Activated CD4-positive, alpha-beta T cell treated with anti-CD3 and anti-CD28 coated beads for 1 hour (primary cell): ENCODE data around the gene SPACA6.
"Not testable (repeated sequence)": the region's sequence is repeated elsewhere in the genome, so short reads cannot be mapped to it uniquely, and the experiment has no call there.

Experiments
- DNase-seq: peaks from one replicate; pipeline ENCODE4 v3.0.0-alpha.2; 2020

The SPACA6 gene

GRCh38 chr19:51706885-51707284 lies 13.8 kb downstream of the SPACA6 start:
- no peak for DNase-seq

DNA sequence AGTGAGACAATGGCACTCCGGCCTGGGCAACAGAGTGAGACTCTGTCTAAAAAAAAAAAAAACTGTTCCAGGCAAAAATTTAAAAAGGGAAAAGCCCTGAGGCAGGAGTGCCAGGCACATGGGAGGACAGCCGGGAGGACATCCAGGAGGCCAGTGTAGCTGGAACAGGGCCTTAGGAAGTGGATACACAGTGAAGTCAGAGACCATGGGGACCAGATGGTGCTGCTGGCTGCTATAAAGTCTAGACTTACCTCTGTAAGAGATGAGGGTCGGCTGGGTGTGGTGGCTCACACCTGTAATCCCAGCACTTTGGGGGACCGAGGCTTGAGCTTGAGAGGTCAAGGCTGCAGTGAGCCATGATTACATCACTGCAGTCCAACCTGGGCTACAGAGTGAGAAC lies 15.7 kb downstream of the SPACA6 start:
- no peak for DNase-seq

- no peak for DNase-seq
These were observed 16.4 kb downstream of the SPACA6 start for GRCh38 chr19:51709575-51709974.

GRCh38 chr19:51710163-51710562 lies 17.0 kb downstream of the SPACA6 start:
- DNase-seq: no peak

DNA sequence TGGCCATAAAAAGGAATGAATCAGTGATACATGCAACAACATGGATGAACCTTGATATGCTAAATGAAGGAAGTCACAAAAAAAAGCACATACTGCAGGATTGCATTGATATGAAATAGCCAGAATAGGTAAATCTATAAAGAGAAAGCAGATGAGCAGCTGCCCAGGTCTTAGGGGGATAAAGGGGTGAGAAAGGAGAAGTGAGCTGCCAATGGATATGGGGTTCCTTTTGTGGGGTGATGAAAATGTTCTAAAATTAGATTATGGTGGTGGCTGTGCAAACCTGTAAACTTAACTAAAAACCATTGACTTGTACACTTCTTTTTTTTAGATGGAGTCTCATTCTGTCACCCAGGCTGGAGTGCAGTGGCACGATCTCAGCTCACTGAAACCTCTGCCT lies 18.6 kb downstream of the SPACA6 start:
- DNase-seq: no peak

GRCh38 chr19:51712461-51713081 lies 19.4 kb downstream of the SPACA6 start:
- DNase-seq: no peak

GRCh38 chr19:51713319-51714285 lies 20.5 kb downstream of the SPACA6 start:
- DNase-seq: no peak

GRCh38 chr19:51714848-51715247 lies 21.7 kb downstream of the SPACA6 start:
- no peak for DNase-seq

GRCh38 chr19:51715850-51716249 lies 22.7 kb downstream of the SPACA6 start:
- DNase-seq: no peak

DNA sequence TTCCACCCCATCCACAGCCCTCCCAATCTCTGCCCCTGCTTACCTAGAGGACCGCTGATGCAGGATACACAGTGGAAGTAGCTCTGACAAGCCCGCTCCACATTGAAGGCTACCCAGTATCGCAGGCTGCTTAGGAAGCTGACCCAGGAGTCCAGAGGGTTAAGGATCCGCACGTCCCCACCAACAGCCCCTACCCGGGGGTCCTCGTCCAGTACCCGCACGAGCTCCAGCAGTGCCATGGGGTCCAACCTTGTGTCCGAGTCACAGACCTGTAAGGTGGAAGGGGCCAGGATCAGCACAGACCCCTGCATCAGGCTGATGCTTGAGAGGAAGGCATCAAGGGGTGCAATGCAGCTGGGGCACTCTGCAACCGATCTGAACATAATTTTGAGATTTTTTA lies 23.8 kb downstream of the SPACA6 start:
- no peak for DNase-seq

DNA sequence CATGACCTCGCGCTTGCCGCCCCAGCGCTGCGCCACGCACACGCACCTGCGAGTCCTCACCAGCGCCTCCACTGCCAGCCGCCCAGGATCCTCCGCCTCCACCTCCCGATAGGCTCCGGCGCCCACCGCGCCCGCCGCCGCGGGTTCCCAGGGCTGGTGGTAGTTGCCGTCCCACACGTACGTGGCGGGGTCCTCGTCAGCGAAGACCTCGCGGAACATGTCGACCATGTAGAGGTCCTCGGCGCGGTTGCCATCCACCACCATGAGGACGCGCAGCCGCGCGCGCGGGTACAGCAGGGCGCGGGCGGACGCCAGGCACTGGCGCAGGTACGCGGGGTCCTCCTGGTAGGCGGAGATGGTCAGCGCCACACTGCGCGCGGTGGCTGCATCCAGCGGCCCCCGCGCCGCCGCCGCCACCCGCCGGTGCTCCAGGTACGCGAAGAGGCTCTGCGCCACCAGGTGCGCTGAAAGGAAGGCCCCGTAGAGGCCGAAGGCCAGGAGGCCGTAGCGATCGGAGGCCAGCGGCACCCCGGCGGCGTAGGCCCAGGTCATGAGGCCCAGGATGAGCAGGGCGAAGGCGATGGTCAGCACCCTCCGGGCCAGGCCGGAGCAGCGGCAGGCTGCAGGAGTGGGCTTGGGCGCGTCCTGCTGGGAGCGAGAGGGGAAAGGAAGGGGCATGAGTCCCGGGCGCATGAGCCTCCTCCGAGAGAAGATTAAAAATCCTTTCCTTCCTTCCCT lies 26.3 kb downstream of the SPACA6 start:
- DNase-seq: no peak

DNA sequence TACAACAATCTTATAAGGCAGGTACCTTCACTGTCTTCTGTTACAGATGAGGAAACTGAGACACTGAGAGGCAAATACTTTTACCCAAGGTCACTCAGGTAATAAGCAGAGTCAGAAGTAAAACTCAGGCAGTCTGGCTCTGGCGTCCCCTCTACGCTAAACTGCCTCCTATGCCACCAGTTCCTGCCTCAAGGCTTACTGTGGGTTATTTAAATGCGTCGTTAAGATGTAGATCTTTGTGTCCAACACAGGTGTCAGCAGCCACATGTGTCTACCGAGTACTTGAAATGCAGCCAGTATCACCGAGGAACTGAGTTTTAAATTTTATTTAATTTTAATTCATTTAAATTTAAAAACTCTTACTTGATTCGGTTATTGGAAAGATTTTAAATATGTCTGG lies 28.8 kb downstream of the SPACA6 start:
- no peak for DNase-seq

DNA sequence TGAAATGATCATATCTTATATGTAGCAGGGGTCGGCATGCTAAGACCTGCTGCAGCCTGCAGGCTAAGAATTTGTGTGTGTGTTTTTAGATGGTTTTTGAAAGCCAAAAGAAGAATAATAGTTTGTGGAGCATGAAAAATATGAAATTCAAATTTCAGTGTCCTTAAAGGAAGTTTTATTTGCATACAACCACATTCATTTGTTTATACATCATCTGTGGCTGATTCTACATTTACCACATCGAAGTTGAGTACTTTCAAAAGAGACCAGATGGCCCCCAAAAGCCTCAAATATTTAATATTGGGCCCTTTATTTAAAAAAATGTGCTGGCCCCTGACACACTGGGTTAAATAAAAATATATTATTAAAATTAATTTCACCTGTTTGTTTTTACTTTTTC lies 29.4 kb downstream of the SPACA6 start:
- DNase-seq: no peak

- no peak for DNase-seq
These were observed 31.4 kb downstream of the SPACA6 start for GRCh38 chr19:51724543-51724942.

GRCh38 chr19:51726049-51726448 lies 32.9 kb downstream of the SPACA6 start:
- DNase-seq: no peak

GRCh38 chr19:51727349-51727880 lies 34.3 kb downstream of the SPACA6 start:
- no peak for DNase-seq

- no peak for DNase-seq
These were observed 36.7 kb downstream of the SPACA6 start for GRCh38 chr19:51729781-51730180.

GRCh38 chr19:51733742-51734522 lies 40.8 kb downstream of the SPACA6 start:
- no peak for DNase-seq

- DNase-seq: no peak
These were observed 42.8 kb downstream of the SPACA6 start for GRCh38 chr19:51735759-51736449.

DNA sequence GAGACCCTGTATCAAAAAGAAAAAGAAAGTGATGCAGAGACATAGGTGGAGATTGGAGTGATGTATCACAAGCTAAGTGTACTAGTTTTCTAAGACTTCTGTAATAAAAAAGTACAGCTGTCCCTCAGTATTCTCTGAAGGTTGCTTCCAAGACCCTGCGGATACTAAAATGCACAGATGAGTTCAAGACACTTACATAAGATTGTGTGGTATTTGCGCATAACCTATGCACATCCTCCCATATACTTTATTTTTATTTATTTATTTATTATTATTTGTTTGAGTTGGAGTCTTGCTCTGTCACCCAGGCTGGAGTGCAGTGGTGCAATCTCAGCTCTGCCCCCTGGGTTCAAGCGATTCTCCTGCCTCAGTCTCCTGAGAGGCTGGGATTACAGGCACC lies 44.3 kb downstream of the SPACA6 start:
- no peak for DNase-seq

- no peak for DNase-seq
These were observed 44.8 kb downstream of the SPACA6 start for GRCh38 chr19:51737924-51738323.

- not testable (repeated sequence) for DNase-seq
These were observed 45.4 kb downstream of the SPACA6 start for GRCh38 chr19:51738523-51738922.
